ENCODE data around the gene BIRC5. TPM values are rescaled to one million over a fixed set of nuclear protein-coding genes. Genes with fewer than 3 reads are reported as not detected.

BIRC5 gene
- total RNA-seq, 4 donors from 2014 or later, result 2.2 to 2.9 TPM; not detected in 2

GRCh38 chr17:78267253-78268073 lies 53.4 kb downstream of the BIRC5 start:
- TF ChIP-seq CTCF (IDR thresholded peaks at IDR 0.05; ENCODE audit: low read depth), result no peak

- TF ChIP-seq CTCF (IDR thresholded peaks at IDR 0.05; ENCODE audit: low read depth), result no peak
Observed at GRCh38 chr17:78268191-78268874, 54.3 kb downstream of the BIRC5 start.

GRCh38 chr17:78268951-78269905 lies 55.2 kb downstream of the BIRC5 start:
- no peak for TF ChIP-seq CTCF (IDR thresholded peaks at IDR 0.05; ENCODE audit: low read depth)

GRCh38 chr17:78269955-78270381 lies 55.9 kb downstream of the BIRC5 start:
- no peak for TF ChIP-seq CTCF (IDR thresholded peaks at IDR 0.05; ENCODE audit: low read depth)

GRCh38 chr17:78271419-78272170 lies 57.5 kb downstream of the BIRC5 start:
- no peak for TF ChIP-seq CTCF (IDR thresholded peaks at IDR 0.05; ENCODE audit: low read depth)

GRCh38 chr17:78272181-78272913 lies 58.3 kb downstream of the BIRC5 start:
- no peak for TF ChIP-seq CTCF (IDR thresholded peaks at IDR 0.05; ENCODE audit: low read depth)

Data from subcutaneous adipose tissue (tissue), 4 donors.